ENCODE results near the gene KRTAP11-1. TPM values are rescaled to one million over a fixed set of nuclear protein-coding genes. Genes with fewer than 3 reads are reported as not detected.
A peak's percentile ranks its signal among the peaks of the same experiment; 100 is the strongest.

Gene KRTAP11-1
- total RNA-seq (2014; rRNA removed; shearing (Covaris generic)) = not detected in 2 replicates

GRCh38 chr21:30881480-30881879 lies at the start of gene KRTAP11-1:
Gene KRTAP11-1, minus strand, starts transcription at chr21:30881580. Its CDS starts 56 bp downstream, at chr21:30881524.
- no peak for DNase-seq (ENCODE audit: low read depth)

GRCh38 chr21:30924146-30924700 lies 42.8 kb upstream of the KRTAP11-1 start:
- no peak for DNase-seq (ENCODE audit: low read depth)

- no peak for DNase-seq (ENCODE audit: low read depth)
These were observed 39.7 kb upstream of the KRTAP11-1 start for GRCh38 chr21:30921129-30921528.

- DNase-seq (ENCODE audit: low read depth) = no peak
These were observed 36.2 kb upstream of the KRTAP11-1 start for GRCh38 chr21:30917557-30917956.

GRCh38 chr21:30900881-30901280 lies 19.5 kb upstream of the KRTAP11-1 start:
- DNase-seq (ENCODE audit: low read depth) = no peak

GRCh38 chr21:30882866-30883597 lies 1.7 kb upstream of the KRTAP11-1 start:
- DNase-seq (ENCODE audit: low read depth) = no peak

GRCh38 chr21:30880914-30881313 lies 466 bp downstream of the KRTAP11-1 start:
- no peak for DNase-seq (ENCODE audit: low read depth)

- no peak for DNase-seq (ENCODE audit: low read depth)
These were observed 6.9 kb downstream of the KRTAP11-1 start for GRCh38 chr21:30874526-30874925.

GRCh38 chr21:30847627-30848500 lies 33.5 kb downstream of the KRTAP11-1 start:
- no peak for DNase-seq (ENCODE audit: low read depth)

- no peak for DNase-seq (ENCODE audit: low read depth)
These were observed 38.4 kb downstream of the KRTAP11-1 start for GRCh38 chr21:30842990-30843389.

GRCh38 chr21:30839304-30839703 lies 42.1 kb downstream of the KRTAP11-1 start:
- DNase-seq (ENCODE audit: low read depth) = no peak

GRCh38 chr21:30838536-30838935 lies 42.8 kb downstream of the KRTAP11-1 start:
- no peak for DNase-seq (ENCODE audit: low read depth)

GRCh38 chr21:30831194-30831765 lies 50.1 kb downstream of the KRTAP11-1 start:
- DNase-seq (ENCODE audit: low read depth) = peak; percentile 5

Other genes starting within 250 kb of the KRTAP11-1 start
- gene KRTAP20-2, start 246.4 kb downstream of the KRTAP11-1 start, total RNA-seq (2014; rRNA removed; shearing (Covaris generic)) = not detected in 2 replicates
- gene KRTAP20-3, start 238.7 kb downstream of the KRTAP11-1 start, total RNA-seq (2014; rRNA removed; shearing (Covaris generic)) = not detected in 2 replicates
- gene KRTAP21-3, start 162.8 kb downstream of the KRTAP11-1 start, total RNA-seq (2014; rRNA removed; shearing (Covaris generic)) = not detected in 2 replicates
- gene KRTAP21-2, start 134.3 kb downstream of the KRTAP11-1 start, total RNA-seq (2014; rRNA removed; shearing (Covaris generic)) = not detected in 2 replicates
- not detected in 2 replicates for gene KRTAP21-1, start 126.2 kb downstream of the KRTAP11-1 start, total RNA-seq (2014; rRNA removed; shearing (Covaris generic))
- gene KRTAP8-1, start 68.3 kb downstream of the KRTAP11-1 start, total RNA-seq (2014; rRNA removed; shearing (Covaris generic)) = not detected in 2 replicates
- not detected in 2 replicates for gene KRTAP7-1, start 51.8 kb downstream of the KRTAP11-1 start, total RNA-seq (2014; rRNA removed; shearing (Covaris generic))
- gene KRTAP19-8, start 156.9 kb upstream of the KRTAP11-1 start, total RNA-seq (2014; rRNA removed; shearing (Covaris generic)) = not detected in 2 replicates

All from RPMI7951 (cell line).